OCI-LY7 (cell line): ENCODE measurements around the gene UNKL. TPM values are rescaled to one million over a fixed set of nuclear protein-coding genes. Genes with fewer than 3 reads are reported as not detected.

ENCODE experiments used
- BruUV-seq: library from RNA; stranded (reverse); fragments of 400-500 nt; replicated peaks from 2 replicates; lab custom pipeline; 2021; lab: Mats Ljungman, UMichigan
- CTCF ChIA-PET: fragments of 300-600 bp; sonication (Branson Sonifier 250); formaldehyde crosslinking; loops from one replicate; lab custom pipeline; 2022; ENCODE audit warnings: antibody characterized with exemption; ENCODE audit not compliant: unreplicated experiment; lab: Charles Lee
- POLR2A ChIA-PET: fragments of 300-600 bp; sonication (Branson Sonifier 250); formaldehyde crosslinking; loops from one replicate; lab custom pipeline; 2022; ENCODE audit warnings: antibody characterized with exemption; lab: Charles Lee
- DNase-seq: peaks from one replicate; pipeline ENCODE4 v3.0.0-alpha.2; 2015; ENCODE audit warnings: low spot score
- H2AFZ ChIP-seq: fragments of 200-600 bp; sonication (generic), shearing (Covaris generic); 2 replicates; pipeline ENCODE4 v1.6.1; 2014; ENCODE audit warnings: mild to moderate bottlenecking, antibody characterized with exemption, low read length, moderate library complexity
- H3K27ac ChIP-seq: fragments of 200-600 bp; sonication (generic); 2 replicates; pipeline ENCODE4 v1.5.1; 2014; ENCODE audit warnings: mixed run types, low read depth, mild to moderate bottlenecking, moderate library complexity, low read length, inconsistent platforms; ENCODE audit not compliant: poor library complexity, severe bottlenecking
- H3K36me3 ChIP-seq: fragments of 200-600 bp; sonication (generic); 2 replicates; pipeline ENCODE4 v1.6.1; 2014; ENCODE audit warnings: mild to moderate bottlenecking, antibody characterized with exemption, low read length, moderate library complexity, mixed read lengths; ENCODE audit not compliant: insufficient read depth
- H3K4me1 ChIP-seq: fragments of 200-600 bp; sonication (generic); 2 replicates; pipeline ENCODE4 v1.5.1; 2014; ENCODE audit warnings: mild to moderate bottlenecking, low read length; ENCODE audit not compliant: insufficient read depth, poor library complexity, severe bottlenecking
- H3K4me2 ChIP-seq: fragments of 200-600 bp; sonication (generic); 2 replicates; pipeline ENCODE4 v1.6.1; 2014; ENCODE audit warnings: mild to moderate bottlenecking, low read length
- H3K4me3 ChIP-seq: fragments of 200-600 bp; sonication (generic); 2 replicates; pipeline ENCODE4 v1.5.1; 2014; ENCODE audit warnings: mild to moderate bottlenecking, low read depth, low read length; ENCODE audit not compliant: poor library complexity, severe bottlenecking
- H3K79me2 ChIP-seq: fragments of 200-600 bp; sonication (generic); 2 replicates; pipeline ENCODE4 v1.6.1; 2016; ENCODE audit warnings: low read depth, mild to moderate bottlenecking, low read length, moderate library complexity, mixed read lengths; ENCODE audit not compliant: insufficient read depth
- H3K9me2 ChIP-seq: fragments of 200-600 bp; sonication (generic); 2 replicates; pipeline ENCODE4 v1.6.1; 2016; ENCODE audit warnings: mild to moderate bottlenecking, low read length, mixed read lengths; ENCODE audit not compliant: insufficient read depth
- H3K9me3 ChIP-seq: fragments of 200-600 bp; sonication (generic); 2 replicates; pipeline ENCODE4 v1.6.1; 2014; ENCODE audit warnings: mild to moderate bottlenecking, mixed run types, low read length, mixed read lengths
- H4K20me1 ChIP-seq: fragments of 200-600 bp; sonication (generic); 2 replicates; pipeline ENCODE4 v1.6.1; 2014; ENCODE audit warnings: mild to moderate bottlenecking, antibody characterized with exemption, low read length, moderate library complexity, mixed read lengths; ENCODE audit not compliant: insufficient read depth
- CTCF ChIP-seq: fragments of 200-600 bp; sonication (generic); conservative IDR thresholded peaks from 2 replicates; pipeline ENCODE4 v1.5.1; 2014; ENCODE audit warnings: mild to moderate bottlenecking, antibody characterized with exemption, low read length, moderate library complexity, mixed read lengths
- EZH2phosphoT487 ChIP-seq: fragments of 200-600 bp; sonication (generic); IDR thresholded peaks from 2 replicates; pipeline ENCODE4 v1.6.1; 2018; ENCODE audit warnings: low read depth, borderline replicate concordance, mild to moderate bottlenecking, mixed run types, antibody characterized with exemption, low read length, moderate library complexity, mixed read lengths
- intact Hi-C: fragments of 100-400 bp; cut with micrococcal nuclease; formaldehyde crosslinking; loops from one replicate; pipeline ENCODE4 v1.10.0; 2022; ENCODE audit not compliant: unreplicated experiment
- total RNA-seq, 2 experiments: library from RNA; depleted of rRNA in 1 of 2; stranded (reverse); fragments of >200 nt in 1 of 2; shearing (Covaris generic) in 1 of 2; gene quantifications; 2 replicates each; pipeline ENCODE4 v1.2.3, GENCODE V29; 2014 to 2022

Gene UNKL
- total RNA-seq, 2 experiments from 2014 or later, result 31.0 to 33.7 TPM

- DNase-seq, result no peak
- TF ChIP-seq EZH2phosphoT487 (no peak), CTCF (no peak)
- Histone ChIP-seq H3K79me2 (no peaks in the 10 kb centered on the region), H3K4me2 (no peak overlapping the region), H3K9me2 (no peaks in the 10 kb centered on the region), H4K20me1 (no peaks in the 10 kb centered on the region), H3K27ac (no peak overlapping the region), H3K9me3 (no peaks in the 10 kb centered on the region), H3K36me3 (no peaks in the 10 kb centered on the region), H3K4me1 (no peaks in the 10 kb centered on the region), H2AFZ (no peak overlapping the region), H3K4me3 (no peak overlapping the region)
- BruUV-seq, result no TSS peak
- intact Hi-C loops, result no loop called here
- ChIA-PET POLR2A (no interaction called here), CTCF (no interaction called here)
Measured at GRCh38 chr16:1447965-1448364, 33.5 kb upstream of the UNKL start.

- no peak overlapping the region for H2AFZ ChIP-seq
- H3K27ac ChIP-seq, result no peak overlapping the region
- H3K4me1 ChIP-seq, result no peaks in the 10 kb centered on the region
- intact Hi-C loops, result no loop called here
- no peaks in the 10 kb centered on the region for H3K9me2 ChIP-seq
- no peak overlapping the region for H3K4me2 ChIP-seq
- ChIA-PET CTCF (no interaction called here), POLR2A (no interaction called here)
- TF ChIP-seq EZH2phosphoT487 (no peak), CTCF (no peak)
- no peaks in the 10 kb centered on the region for H3K36me3 ChIP-seq
- H3K9me3 ChIP-seq, result no peaks in the 10 kb centered on the region
- no peak overlapping the region for H3K4me3 ChIP-seq
- H4K20me1 ChIP-seq, result no peaks in the 10 kb centered on the region
- H3K79me2 ChIP-seq, result no peaks in the 10 kb centered on the region
- DNase-seq, result no peak
- BruUV-seq, result no TSS peak
Measured at GRCh38 chr16:1446296-1447080, 32.0 kb upstream of the UNKL start.

- no peak overlapping the region for H3K4me3 ChIP-seq
- no peak overlapping the region for H3K27ac ChIP-seq
- DNase-seq, result no peak
- H3K36me3 ChIP-seq, result no peaks in the 10 kb centered on the region
- no peaks in the 10 kb centered on the region for H3K9me2 ChIP-seq
- POLR2A ChIA-PET, result no interaction called here
- no TSS peak for BruUV-seq
- no peaks in the 10 kb centered on the region for H3K4me1 ChIP-seq
- no peaks in the 10 kb centered on the region for H3K79me2 ChIP-seq
- no peaks in the 10 kb centered on the region for H3K9me3 ChIP-seq
- intact Hi-C loops, result no loop called here
- TF ChIP-seq CTCF (no peak), EZH2phosphoT487 (no peak)
- no peak overlapping the region for H2AFZ ChIP-seq
- H4K20me1 ChIP-seq, result no peaks in the 10 kb centered on the region
- no peak overlapping the region for H3K4me2 ChIP-seq
- CTCF ChIA-PET, result no interaction called here
Measured at GRCh38 chr16:1445518-1446203, 31.2 kb upstream of the UNKL start.
